ENCODE results near the gene HDAC4. TPM values are rescaled to one million over a fixed set of nuclear protein-coding genes. Genes with fewer than 3 reads are reported as not detected.
A peak's percentile ranks its signal among the peaks of the same experiment; 100 is the strongest.

Gene HDAC4
- total RNA-seq, 4 donors from 2014 or later, result 12.9 to 91.6 (median 39.8) TPM

DNA sequence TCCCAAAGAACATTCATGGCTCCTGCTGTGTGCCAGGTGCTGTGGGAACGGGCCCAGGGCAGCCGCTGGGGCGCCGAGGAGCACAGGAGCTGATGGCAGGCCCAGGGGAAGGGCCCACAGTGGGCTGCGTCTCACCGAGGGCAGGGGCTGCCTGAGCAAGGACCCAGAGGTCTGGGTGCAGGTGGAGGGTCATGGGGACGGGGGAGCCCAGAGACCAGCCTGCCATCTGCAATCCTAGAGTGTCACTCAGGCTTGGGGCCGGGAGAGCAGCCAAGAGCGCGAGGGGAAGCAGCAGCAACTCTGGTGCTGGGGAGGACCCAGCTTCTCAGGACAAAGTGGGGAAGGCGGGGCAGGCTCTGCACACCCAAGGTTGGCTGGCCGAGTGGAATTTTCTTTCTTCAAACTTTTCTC, 207.4 kb downstream of the HDAC4 start:
- 85 to 86% methylated on average over 10 to 12 of the region's 12 CpGs for WGBS, 2 donors
- DNase-seq, result peak; percentile 29 to 50
- TF ChIP-seq, protein P1, sequence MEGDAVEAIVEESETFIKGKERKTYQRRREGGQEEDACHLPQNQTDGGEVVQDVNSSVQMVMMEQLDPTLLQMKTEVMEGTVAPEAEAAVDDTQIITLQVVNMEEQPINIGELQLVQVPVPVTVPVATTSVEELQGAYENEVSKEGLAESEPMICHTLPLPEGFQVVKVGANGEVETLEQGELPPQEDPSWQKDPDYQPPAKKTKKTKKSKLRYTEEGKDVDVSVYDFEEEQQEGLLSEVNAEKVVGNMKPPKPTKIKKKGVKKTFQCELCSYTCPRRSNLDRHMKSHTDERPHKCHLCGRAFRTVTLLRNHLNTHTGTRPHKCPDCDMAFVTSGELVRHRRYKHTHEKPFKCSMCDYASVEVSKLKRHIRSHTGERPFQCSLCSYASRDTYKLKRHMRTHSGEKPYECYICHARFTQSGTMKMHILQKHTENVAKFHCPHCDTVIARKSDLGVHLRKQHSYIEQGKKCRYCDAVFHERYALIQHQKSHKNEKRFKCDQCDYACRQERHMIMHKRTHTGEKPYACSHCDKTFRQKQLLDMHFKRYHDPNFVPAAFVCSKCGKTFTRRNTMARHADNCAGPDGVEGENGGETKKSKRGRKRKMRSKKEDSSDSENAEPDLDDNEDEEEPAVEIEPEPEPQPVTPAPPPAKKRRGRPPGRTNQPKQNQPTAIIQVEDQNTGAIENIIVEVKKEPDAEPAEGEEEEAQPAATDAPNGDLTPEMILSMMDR (IDR thresholded peaks at IDR 0.05), result no peak
- TF ChIP-seq POLR2A (IDR thresholded peaks at IDR 0.05), result no peak
- Histone ChIP-seq H3K36me3 (peaks cover 11% of the 10 kb centered on the region in 2 donors), H3K4me1 (peaks cover 0 to 8% of the 10 kb centered on the region in 2 donors), H3K4me3 (replicated peaks in 1 of 3) (no peak overlapping the region), H3K9me3 (no peaks in the 10 kb centered on the region), H3K27me3 (no peaks in the 10 kb centered on the region), H3K27ac (no peak overlapping the region)
- intact Hi-C loops (cut with DNase I), result no loop called here

DNA sequence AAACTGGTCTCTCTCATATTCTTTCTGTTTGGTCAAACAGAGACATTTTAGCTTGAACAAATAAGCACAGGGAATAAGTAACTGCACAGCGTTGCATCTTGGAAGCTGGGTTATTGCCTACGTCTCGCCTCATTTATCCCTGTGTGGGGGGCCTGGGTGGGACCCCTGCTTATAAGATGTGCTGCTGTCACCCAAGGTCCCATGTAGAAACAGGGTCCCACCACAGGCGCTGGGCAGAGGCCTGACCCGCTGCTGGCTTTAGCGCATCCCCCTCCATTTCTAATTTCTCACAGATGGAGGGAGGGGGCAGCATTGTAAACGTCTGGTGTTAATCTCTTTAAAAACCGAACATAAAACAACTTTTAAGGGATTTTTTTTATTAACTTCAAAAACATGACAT, 207.8 kb downstream of the HDAC4 start:
- H3K27me3 ChIP-seq, result no peaks in the 10 kb centered on the region
- peaks cover 0 to 8% of the 10 kb centered on the region in 2 donors for H3K4me1 ChIP-seq
- peaks cover 12 to 13% of the 10 kb centered on the region in 2 donors for H3K36me3 ChIP-seq
- TF ChIP-seq, protein P1 (IDR thresholded peaks at IDR 0.05), result no peak
- no peak for TF ChIP-seq POLR2A (IDR thresholded peaks at IDR 0.05)
- no peak overlapping the region for H3K27ac ChIP-seq
- H3K9me3 ChIP-seq, result no peaks in the 10 kb centered on the region
- WGBS, 2 donors, result 93% methylated on average over 8 of the region's 8 CpGs
- DNase-seq, result no peak
- no peak overlapping the region for H3K4me3 ChIP-seq (replicated peaks in 1 of 3)
- intact Hi-C loops (cut with DNase I), result no loop called here

DNA sequence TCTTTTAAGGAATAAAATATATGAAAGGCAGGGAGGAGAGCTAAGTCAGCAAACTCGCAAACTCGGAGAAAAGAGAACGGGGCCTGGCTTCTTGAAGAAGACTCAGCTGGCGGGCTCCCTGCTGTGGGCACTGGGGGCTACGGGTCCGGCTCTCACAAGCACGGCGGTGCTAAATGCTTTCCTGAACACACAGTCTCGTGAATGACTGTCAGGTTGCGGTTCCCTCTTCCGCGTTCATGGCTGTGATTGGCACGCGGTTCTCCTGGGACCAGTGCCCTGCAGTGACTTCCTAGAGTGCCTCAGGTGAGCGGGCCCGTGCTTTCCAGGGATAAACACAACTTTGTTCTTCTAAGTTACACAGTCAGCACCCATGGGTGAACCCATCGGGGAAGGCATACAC, 208.4 kb downstream of the HDAC4 start:
- 77 to 86% methylated on average over 17 of the region's 17 CpGs for WGBS, 2 donors
- TF ChIP-seq POLR2A (IDR thresholded peaks at IDR 0.05), result no peak
- TF ChIP-seq, protein P1 (IDR thresholded peaks at IDR 0.05), result no peak
- Histone ChIP-seq H3K27ac (no peak overlapping the region), H3K27me3 (no peaks in the 10 kb centered on the region), H3K9me3 (no peaks in the 10 kb centered on the region), H3K36me3 (peaks cover 12 to 13% of the 10 kb centered on the region in 2 donors), H3K4me1 (peaks cover 0 to 8% of the 10 kb centered on the region in 2 donors), H3K4me3 (replicated peaks in 1 of 3) (no peak overlapping the region)
- intact Hi-C loops (cut with DNase I), result no loop called here
- DNase-seq, result no peak

DNA sequence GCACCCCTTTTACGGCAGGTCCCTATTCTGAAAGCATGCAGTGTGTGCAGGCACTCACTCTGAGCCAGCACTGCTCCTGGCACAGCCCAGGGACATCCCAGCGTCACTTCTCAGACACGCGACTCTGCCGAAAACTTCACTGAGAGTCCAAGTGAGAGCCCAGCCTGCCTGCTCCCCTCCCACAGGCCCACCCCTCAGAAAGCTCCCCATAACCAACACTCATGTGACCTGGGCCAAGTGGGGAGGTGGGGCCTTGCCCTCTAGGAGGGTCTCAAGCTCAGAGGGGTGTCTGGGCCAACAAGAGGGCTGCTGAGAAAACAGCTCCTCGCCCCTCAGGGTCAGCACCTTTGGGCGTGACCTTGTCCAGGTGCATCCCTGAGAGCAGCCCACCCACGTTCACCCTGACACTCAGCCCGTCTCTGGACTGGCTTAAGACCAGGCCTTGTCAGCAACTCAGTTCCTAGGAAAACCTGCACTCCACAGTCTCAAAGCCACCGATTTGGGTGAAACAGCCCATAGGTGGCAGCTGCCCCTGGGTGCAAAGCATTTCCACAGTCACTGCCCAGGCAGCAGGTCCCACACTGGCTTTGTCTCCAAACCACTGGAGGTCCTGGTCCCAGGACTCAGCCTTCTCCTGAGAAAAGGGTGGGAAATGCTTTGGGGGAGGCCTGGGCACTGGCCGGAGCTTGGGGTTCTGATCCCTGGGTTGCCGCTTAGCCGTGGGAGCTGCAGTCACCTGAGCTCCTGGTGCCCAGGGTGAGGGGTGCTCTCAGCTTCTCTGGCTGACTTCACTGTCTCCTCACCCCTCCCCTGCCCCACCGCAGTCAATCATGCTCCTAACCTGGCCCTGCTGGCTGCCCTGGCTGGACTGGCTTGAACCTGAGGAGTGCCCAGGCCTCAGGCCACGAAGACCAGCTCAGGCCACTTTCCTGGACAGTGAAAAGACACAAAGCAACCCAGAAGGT, 209.6 kb downstream of the HDAC4 start:
- no peak for TF ChIP-seq POLR2A (IDR thresholded peaks at IDR 0.05)
- TF ChIP-seq, protein P1 (IDR thresholded peaks at IDR 0.05), result no peak
- Histone ChIP-seq H3K4me1 (peaks cover 0 to 8% of the 10 kb centered on the region in 2 donors), H3K9me3 (no peaks in the 10 kb centered on the region), H3K27ac (no peak overlapping the region), H3K27me3 (no peaks in the 10 kb centered on the region), H3K36me3 (peaks cover 12 to 13% of the 10 kb centered on the region in 2 donors), H3K4me3 (replicated peaks in 1 of 3) (no peak overlapping the region)
- 87 to 92% methylated on average over 10 to 15 of the region's 15 CpGs for WGBS, 2 donors
- no peak for DNase-seq
- intact Hi-C loops (cut with DNase I), result no loop called here

DNA sequence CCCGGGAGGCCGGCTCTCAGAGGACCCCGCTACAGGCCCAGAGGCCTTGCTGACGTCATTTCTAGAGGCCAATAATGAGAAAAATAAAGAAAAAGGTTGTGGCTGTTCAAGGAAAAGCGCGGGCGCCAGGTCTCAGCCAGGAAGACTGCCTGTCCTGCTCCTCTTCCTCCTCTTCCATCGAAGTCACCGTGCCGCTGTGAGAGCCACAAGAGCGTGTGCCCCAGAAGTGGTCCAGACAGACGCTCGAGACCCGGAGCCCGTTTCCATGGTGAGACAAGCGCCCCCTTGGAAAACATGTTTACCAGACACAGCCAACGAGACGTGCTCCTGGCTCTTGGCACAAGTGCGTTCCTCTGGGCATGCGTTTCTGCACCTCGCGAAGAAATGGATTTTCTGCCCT, 210.5 kb downstream of the HDAC4 start:
- TF ChIP-seq, protein P1 (IDR thresholded peaks at IDR 0.05), result no peak
- TF ChIP-seq POLR2A (IDR thresholded peaks at IDR 0.05), result no peak
- intact Hi-C loops (cut with DNase I), result no loop called here
- no peaks in the 10 kb centered on the region for H3K9me3 ChIP-seq
- H3K4me3 ChIP-seq (replicated peaks in 1 of 3), result no peak overlapping the region
- 95 to 98% methylated on average over 22 of the region's 22 CpGs for WGBS, 2 donors
- H3K4me1 ChIP-seq, result peaks cover 0 to 8% of the 10 kb centered on the region in 2 donors
- H3K36me3 ChIP-seq, result peaks cover 12 to 13% of the 10 kb centered on the region in 2 donors
- H3K27me3 ChIP-seq, result no peaks in the 10 kb centered on the region
- no peak overlapping the region for H3K27ac ChIP-seq
- no peak for DNase-seq
